ENCODE results near the gene PHC3.

Gene PHC3

DNA sequence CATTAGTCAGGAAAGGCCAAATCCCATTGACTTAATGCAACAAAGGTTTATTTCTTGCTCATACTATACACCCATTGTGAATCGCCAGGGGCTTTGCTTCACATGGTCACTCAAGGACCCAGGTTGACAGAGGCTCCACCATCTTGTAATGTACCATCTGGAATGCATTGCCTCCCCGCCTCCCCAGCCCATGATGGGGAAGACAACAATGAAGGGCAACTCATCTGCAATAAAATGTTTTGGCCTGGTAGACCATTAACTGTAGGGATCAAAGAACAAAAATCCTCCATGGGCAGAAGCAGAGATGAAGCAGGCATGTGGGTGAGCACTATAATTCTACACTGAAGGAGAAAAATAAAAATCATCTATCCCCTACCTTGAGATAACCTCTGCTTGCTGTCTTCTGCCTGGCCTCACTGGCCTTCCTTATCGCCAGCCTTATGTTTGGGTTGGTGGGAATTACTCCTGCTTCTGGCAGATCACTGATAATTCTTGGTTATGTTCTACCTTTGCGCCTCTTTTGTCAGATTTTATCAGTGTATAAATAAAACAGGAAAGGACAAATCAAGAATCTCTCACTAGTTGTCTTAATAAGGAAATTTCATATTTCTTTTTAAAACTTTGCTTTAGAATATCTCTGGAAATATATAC, 106.0 kb downstream of the PHC3 start:
- TF ChIP-seq, protein P1, sequence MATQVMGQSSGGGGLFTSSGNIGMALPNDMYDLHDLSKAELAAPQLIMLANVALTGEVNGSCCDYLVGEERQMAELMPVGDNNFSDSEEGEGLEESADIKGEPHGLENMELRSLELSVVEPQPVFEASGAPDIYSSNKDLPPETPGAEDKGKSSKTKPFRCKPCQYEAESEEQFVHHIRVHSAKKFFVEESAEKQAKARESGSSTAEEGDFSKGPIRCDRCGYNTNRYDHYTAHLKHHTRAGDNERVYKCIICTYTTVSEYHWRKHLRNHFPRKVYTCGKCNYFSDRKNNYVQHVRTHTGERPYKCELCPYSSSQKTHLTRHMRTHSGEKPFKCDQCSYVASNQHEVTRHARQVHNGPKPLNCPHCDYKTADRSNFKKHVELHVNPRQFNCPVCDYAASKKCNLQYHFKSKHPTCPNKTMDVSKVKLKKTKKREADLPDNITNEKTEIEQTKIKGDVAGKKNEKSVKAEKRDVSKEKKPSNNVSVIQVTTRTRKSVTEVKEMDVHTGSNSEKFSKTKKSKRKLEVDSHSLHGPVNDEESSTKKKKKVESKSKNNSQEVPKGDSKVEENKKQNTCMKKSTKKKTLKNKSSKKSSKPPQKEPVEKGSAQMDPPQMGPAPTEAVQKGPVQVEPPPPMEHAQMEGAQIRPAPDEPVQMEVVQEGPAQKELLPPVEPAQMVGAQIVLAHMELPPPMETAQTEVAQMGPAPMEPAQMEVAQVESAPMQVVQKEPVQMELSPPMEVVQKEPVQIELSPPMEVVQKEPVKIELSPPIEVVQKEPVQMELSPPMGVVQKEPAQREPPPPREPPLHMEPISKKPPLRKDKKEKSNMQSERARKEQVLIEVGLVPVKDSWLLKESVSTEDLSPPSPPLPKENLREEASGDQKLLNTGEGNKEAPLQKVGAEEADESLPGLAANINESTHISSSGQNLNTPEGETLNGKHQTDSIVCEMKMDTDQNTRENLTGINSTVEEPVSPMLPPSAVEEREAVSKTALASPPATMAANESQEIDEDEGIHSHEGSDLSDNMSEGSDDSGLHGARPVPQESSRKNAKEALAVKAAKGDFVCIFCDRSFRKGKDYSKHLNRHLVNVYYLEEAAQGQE (IDR thresholded peaks at IDR 0.05; ENCODE audit: insufficient read depth in 1 of 2, low read depth in 2 of 2, low read length in 2 of 2): no peak
- TF ChIP-seq POLR2AphosphoS5 (IDR thresholded peaks at IDR 0.05; ENCODE audit: low read depth, low read length) (no peak), FOXP2 (optimal IDR thresholded peaks at IDR 0.05; ENCODE audit: borderline replicate concordance, extremely low read depth, extremely low read length, insufficient read depth) (no peak), SIN3A (IDR thresholded peaks at IDR 0.05; ENCODE audit: borderline replicate concordance, insufficient read depth, low read length) (no peak), TAF1 (IDR thresholded peaks at IDR 0.05; ENCODE audit: borderline replicate concordance, insufficient read depth, low read length) (no peak)

DNA sequence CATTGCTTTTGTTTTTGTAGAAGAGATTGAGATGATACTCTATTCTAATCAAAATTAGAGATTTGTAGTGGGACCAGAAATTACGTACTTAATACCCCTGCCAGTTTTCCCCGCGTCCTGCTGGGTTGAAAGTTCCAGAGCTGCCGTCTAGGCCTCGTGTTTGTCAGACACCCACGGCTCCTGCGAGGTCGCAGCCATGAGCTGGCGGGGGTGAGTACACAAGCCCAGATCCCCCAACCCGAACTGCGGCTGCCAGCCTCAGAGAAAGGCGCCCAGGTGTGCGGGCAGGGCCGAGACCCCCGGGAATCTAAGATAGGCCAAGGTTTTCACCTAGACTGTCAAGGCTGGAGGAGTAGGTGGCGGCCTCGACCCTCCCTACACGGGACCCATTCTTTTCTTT, 117.4 kb downstream of the PHC3 start:
- no peak for TF ChIP-seq SIN3A (IDR thresholded peaks at IDR 0.05; ENCODE audit: borderline replicate concordance, insufficient read depth, low read length)
- TF ChIP-seq, protein P1 (IDR thresholded peaks at IDR 0.05; ENCODE audit: insufficient read depth in 1 of 2, low read depth in 2 of 2, low read length in 2 of 2): no peak

DNA sequence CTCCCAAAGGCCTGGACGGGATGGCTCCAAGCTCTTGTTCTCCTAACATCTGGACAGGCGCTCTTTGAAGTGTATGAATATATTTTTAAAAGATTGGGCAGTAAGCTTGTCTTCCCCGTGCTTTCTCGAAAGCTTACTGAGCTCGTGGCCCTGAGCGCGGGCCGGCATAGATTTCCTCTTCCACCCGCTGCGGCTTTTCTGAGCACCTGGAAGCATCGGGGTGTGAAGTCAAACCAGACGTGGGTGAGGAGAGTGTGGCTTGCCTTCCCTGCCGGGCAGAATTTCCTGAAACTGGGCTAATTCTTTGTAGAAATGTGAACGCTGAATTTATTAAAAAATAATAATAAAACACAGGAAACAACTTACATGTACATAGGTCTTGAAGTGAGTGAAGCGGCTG, 117.8 kb downstream of the PHC3 start:
- TF ChIP-seq, protein P1 (IDR thresholded peaks at IDR 0.05; ENCODE audit: insufficient read depth in 1 of 2, low read depth in 2 of 2, low read length in 2 of 2): no peak
- TF ChIP-seq SIN3A (IDR thresholded peaks at IDR 0.05; ENCODE audit: borderline replicate concordance, insufficient read depth, low read length) (no peak), TAF1 (IDR thresholded peaks at IDR 0.05; ENCODE audit: borderline replicate concordance, insufficient read depth, low read length) (no peak), FOXP2 (optimal IDR thresholded peaks at IDR 0.05; ENCODE audit: borderline replicate concordance, extremely low read depth, extremely low read length, insufficient read depth) (no peak), POLR2AphosphoS5 (IDR thresholded peaks at IDR 0.05; ENCODE audit: low read depth, low read length) (no peak)

DNA sequence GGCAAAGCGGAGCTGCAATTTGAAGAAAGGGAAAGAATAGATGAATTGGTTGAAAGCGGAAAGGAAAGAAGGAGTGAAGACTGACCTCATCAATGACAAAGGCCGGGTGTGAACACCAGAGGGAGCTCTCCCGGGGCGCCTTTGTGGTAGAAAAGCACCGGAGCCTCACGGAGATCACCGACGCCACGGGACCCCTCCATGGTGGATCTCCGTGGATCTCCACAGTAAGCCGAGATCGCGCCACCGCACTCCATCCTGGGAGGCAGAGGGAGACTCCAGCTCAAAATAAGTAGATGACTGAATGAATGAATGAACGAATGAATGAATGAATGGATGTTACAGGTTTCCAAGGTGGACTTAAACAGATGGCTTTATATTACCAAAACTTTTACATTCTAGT, 118.8 kb downstream of the PHC3 start:
- TF ChIP-seq, protein P1 (IDR thresholded peaks at IDR 0.05; ENCODE audit: insufficient read depth in 1 of 2, low read depth in 2 of 2, low read length in 2 of 2): no peak
- TF ChIP-seq SIN3A (IDR thresholded peaks at IDR 0.05; ENCODE audit: borderline replicate concordance, insufficient read depth, low read length) (no peak), POLR2AphosphoS5 (IDR thresholded peaks at IDR 0.05; ENCODE audit: low read depth, low read length) (no peak), FOXP2 (optimal IDR thresholded peaks at IDR 0.05; ENCODE audit: borderline replicate concordance, extremely low read depth, extremely low read length, insufficient read depth) (no peak), TAF1 (IDR thresholded peaks at IDR 0.05; ENCODE audit: borderline replicate concordance, insufficient read depth, low read length) (no peak)

DNA sequence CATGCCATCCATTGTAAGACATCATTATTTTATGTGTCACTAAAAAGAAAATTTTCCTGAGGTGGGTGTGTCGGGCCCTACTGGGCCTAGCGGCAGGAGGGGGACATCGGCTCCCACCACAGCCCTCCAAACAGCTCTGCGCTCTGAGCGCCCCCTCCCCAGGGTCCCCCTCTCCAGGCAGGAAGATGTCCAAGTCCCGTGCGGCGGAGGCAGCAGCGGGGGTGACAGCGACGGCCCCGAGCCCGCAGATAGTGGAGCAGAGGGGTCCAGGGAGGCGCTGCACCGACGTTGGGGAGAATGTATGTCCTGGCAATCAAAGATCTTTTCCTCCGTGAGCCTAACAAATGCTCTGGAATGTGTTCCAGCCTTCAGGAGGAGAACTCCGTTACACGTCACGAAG, 119.5 kb downstream of the PHC3 start:
- TF ChIP-seq SIN3A (IDR thresholded peaks at IDR 0.05; ENCODE audit: borderline replicate concordance, insufficient read depth, low read length): no peak
- TF ChIP-seq POLR2AphosphoS5 (IDR thresholded peaks at IDR 0.05; ENCODE audit: low read depth, low read length): no peak
- no peak for TF ChIP-seq FOXP2 (optimal IDR thresholded peaks at IDR 0.05; ENCODE audit: borderline replicate concordance, extremely low read depth, extremely low read length, insufficient read depth)
- no peak for TF ChIP-seq TAF1 (IDR thresholded peaks at IDR 0.05; ENCODE audit: borderline replicate concordance, insufficient read depth, low read length)
- TF ChIP-seq, protein P1 (IDR thresholded peaks at IDR 0.05; ENCODE audit: insufficient read depth in 1 of 2, low read depth in 2 of 2, low read length in 2 of 2): no peak
